ENCODE data around the gene CLRN1. TPM values are rescaled to one million over a fixed set of nuclear protein-coding genes. Genes with fewer than 3 reads are reported as not detected.
"Not testable (repeated sequence)": the region's sequence is repeated elsewhere in the genome, so short reads cannot be mapped to it uniquely, and the experiment has no call there.

The CLRN1 gene
- total RNA-seq, 2 donors from 2014 or later = not detected

- Mint-ChIP-seq H3K27me3 (peaks cover 34% of the 10 kb centered on the region), H3K27ac (no peak overlapping the region), H3K36me3 (ENCODE audit: low read depth) (peaks cover 2% of the 10 kb centered on the region), H3K4me3 (no peak overlapping the region), H3K4me1 (peaks cover 2% of the 10 kb centered on the region)
- H3K9me3 ChIP-seq (ENCODE audit: control insufficient read depth, low read length, poor library complexity, severe bottlenecking) = no peaks in the 10 kb centered on the region
- DNase-seq = no peak
- no peak for ATAC-seq
These were observed 29.8 kb upstream of the CLRN1 start for GRCh38 chr3:151002003-151002981.

- peaks cover 24% of the 10 kb centered on the region for H3K27me3 Mint-ChIP-seq
- no peak overlapping the region for H3K27ac Mint-ChIP-seq
- no peak for DNase-seq
- H3K36me3 Mint-ChIP-seq (ENCODE audit: low read depth) = no peaks in the 10 kb centered on the region
- H3K9me3 ChIP-seq (ENCODE audit: control insufficient read depth, low read length, poor library complexity, severe bottlenecking) = no peaks in the 10 kb centered on the region
- H3K4me3 Mint-ChIP-seq = no peak overlapping the region
- H3K4me1 Mint-ChIP-seq = no peaks in the 10 kb centered on the region
- ATAC-seq = no peak
These were observed 26.5 kb upstream of the CLRN1 start for GRCh38 chr3:150998996-150999395.

- Mint-ChIP-seq H3K4me1 (no peaks in the 10 kb centered on the region), H3K27me3 (peaks cover 41% of the 10 kb centered on the region), H3K27ac (no peak overlapping the region), H3K36me3 (ENCODE audit: low read depth) (no peaks in the 10 kb centered on the region), H3K4me3 (no peak overlapping the region)
- ATAC-seq (no peak), DNase-seq (no peak)
- H3K9me3 ChIP-seq (ENCODE audit: control insufficient read depth, low read length, poor library complexity, severe bottlenecking) = no peaks in the 10 kb centered on the region
These were observed 24.2 kb upstream of the CLRN1 start for GRCh38 chr3:150996731-150997130.

- Mint-ChIP-seq H3K27ac (no peak overlapping the region), H3K36me3 (ENCODE audit: low read depth) (no peaks in the 10 kb centered on the region), H3K4me3 (no peak overlapping the region), H3K4me1 (no peaks in the 10 kb centered on the region), H3K27me3 (peaks cover 42% of the 10 kb centered on the region)
- H3K9me3 ChIP-seq (ENCODE audit: control insufficient read depth, low read length, poor library complexity, severe bottlenecking) = no peaks in the 10 kb centered on the region
- no peak for ATAC-seq
- no peak for DNase-seq
These were observed 23.0 kb upstream of the CLRN1 start for GRCh38 chr3:150995510-150995909.

GRCh38 chr3:150989208-150989607 is 16.7 kb upstream of the CLRN1 start:
- H3K36me3 Mint-ChIP-seq (ENCODE audit: low read depth) = no peaks in the 10 kb centered on the region
- no peak overlapping the region for H3K27ac Mint-ChIP-seq
- peaks cover 28% of the 10 kb centered on the region for H3K27me3 Mint-ChIP-seq
- no peak overlapping the region for H3K4me3 Mint-ChIP-seq
- no peaks in the 10 kb centered on the region for H3K4me1 Mint-ChIP-seq
- ATAC-seq (no peak), DNase-seq (no peak)
- no peaks in the 10 kb centered on the region for H3K9me3 ChIP-seq (ENCODE audit: control insufficient read depth, low read length, poor library complexity, severe bottlenecking)

- not testable (repeated sequence) for H3K9me3 ChIP-seq (ENCODE audit: control insufficient read depth, low read length, poor library complexity, severe bottlenecking); DNase-seq; ATAC-seq; H3K4me1 Mint-ChIP-seq; H3K4me3 Mint-ChIP-seq; H3K27ac Mint-ChIP-seq; H3K36me3 Mint-ChIP-seq (ENCODE audit: low read depth)
- H3K27me3 Mint-ChIP-seq = peaks cover 33% of the 10 kb centered on the region
These were observed 15.9 kb upstream of the CLRN1 start for GRCh38 chr3:150988395-150988794.

GRCh38 chr3:150985711-150986110 is 13.2 kb upstream of the CLRN1 start:
- DNase-seq (no peak), ATAC-seq (no peak)
- Mint-ChIP-seq H3K4me3 (no peak overlapping the region), H3K27ac (no peak overlapping the region), H3K36me3 (ENCODE audit: low read depth) (peaks cover 2% of the 10 kb centered on the region), H3K27me3 (peaks cover 20% of the 10 kb centered on the region), H3K4me1 (no peaks in the 10 kb centered on the region)
- peaks cover 2% of the 10 kb centered on the region for H3K9me3 ChIP-seq (ENCODE audit: control insufficient read depth, low read length, poor library complexity, severe bottlenecking)

- ATAC-seq (no peak), DNase-seq (no peak)
- Mint-ChIP-seq H3K27me3 (peaks cover 28% of the 10 kb centered on the region), H3K27ac (no peak overlapping the region), H3K36me3 (ENCODE audit: low read depth) (peaks cover 2% of the 10 kb centered on the region), H3K4me1 (no peaks in the 10 kb centered on the region), H3K4me3 (no peak overlapping the region)
- H3K9me3 ChIP-seq (ENCODE audit: control insufficient read depth, low read length, poor library complexity, severe bottlenecking) = peaks cover 2% of the 10 kb centered on the region
These were observed 11.5 kb upstream of the CLRN1 start for GRCh38 chr3:150984066-150984465.

- H3K9me3 ChIP-seq (ENCODE audit: control insufficient read depth, low read length, poor library complexity, severe bottlenecking) = peaks cover 2% of the 10 kb centered on the region
- Mint-ChIP-seq H3K27me3 (peaks cover 41% of the 10 kb centered on the region), H3K27ac (no peak overlapping the region), H3K4me1 (no peaks in the 10 kb centered on the region), H3K36me3 (ENCODE audit: low read depth) (peaks cover 2% of the 10 kb centered on the region), H3K4me3 (no peak overlapping the region)
- DNase-seq (no peak), ATAC-seq (no peak)
These were observed 6.1 kb upstream of the CLRN1 start for GRCh38 chr3:150978566-150979148.

GRCh38 chr3:150975992-150976368 is 3.5 kb upstream of the CLRN1 start:
- Mint-ChIP-seq H3K27ac (no peak overlapping the region), H3K4me1 (no peaks in the 10 kb centered on the region), H3K4me3 (no peak overlapping the region), H3K36me3 (ENCODE audit: low read depth) (no peaks in the 10 kb centered on the region), H3K27me3 (peaks cover 53% of the 10 kb centered on the region)
- DNase-seq (no peak), ATAC-seq (no peak)
- no peaks in the 10 kb centered on the region for H3K9me3 ChIP-seq (ENCODE audit: control insufficient read depth, low read length, poor library complexity, severe bottlenecking)

GRCh38 chr3:150975086-150975991 is 2.8 kb upstream of the CLRN1 start:
- Mint-ChIP-seq H3K27me3 (peaks cover 56% of the 10 kb centered on the region), H3K4me3 (no peak overlapping the region), H3K27ac (no peak overlapping the region), H3K36me3 (ENCODE audit: low read depth) (no peaks in the 10 kb centered on the region), H3K4me1 (no peaks in the 10 kb centered on the region)
- ATAC-seq (no peak), DNase-seq (no peak)
- H3K9me3 ChIP-seq (ENCODE audit: control insufficient read depth, low read length, poor library complexity, severe bottlenecking) = no peaks in the 10 kb centered on the region

GRCh38 chr3:150970665-150971324 is 1.7 kb downstream of the CLRN1 start:
- DNase-seq = no peak
- ATAC-seq = no peak
- H3K27ac Mint-ChIP-seq = no peak overlapping the region
- H3K36me3 Mint-ChIP-seq (ENCODE audit: low read depth) = no peaks in the 10 kb centered on the region
- no peak overlapping the region for H3K4me3 Mint-ChIP-seq
- peaks cover 44% of the 10 kb centered on the region for H3K27me3 Mint-ChIP-seq
- no peaks in the 10 kb centered on the region for H3K4me1 Mint-ChIP-seq
- H3K9me3 ChIP-seq (ENCODE audit: control insufficient read depth, low read length, poor library complexity, severe bottlenecking) = no peaks in the 10 kb centered on the region

Data from T-helper 17 cell (primary cell).